Prostate gland (tissue), 2 donors: ENCODE data around the gene EMCN.

Experiments
- POLR2A ChIP-seq: fragments of 450-650 bp; IDR thresholded peaks from one replicate; pipeline ENCODE4 v1.6.1; 2016; ENCODE audit warnings: antibody characterized with exemption, mild to moderate bottlenecking
- TF ChIP-seq, protein P1 (sequence below), 4 experiments: fragments of 200-600 bp in 2 of 4; fragments of 450-650 bp in 2 of 4; sonication (generic) in 2 of 4; IDR thresholded peaks; 1 replicate in 3 of 4; 2 replicates in 1 of 4; pipeline ENCODE4 v1.5.1; 2016 to 2019; ENCODE audit warnings: antibody characterized with exemption in 4 of 4, mild to moderate bottlenecking in 2 of 4, moderate library complexity in 2 of 4

DNA sequence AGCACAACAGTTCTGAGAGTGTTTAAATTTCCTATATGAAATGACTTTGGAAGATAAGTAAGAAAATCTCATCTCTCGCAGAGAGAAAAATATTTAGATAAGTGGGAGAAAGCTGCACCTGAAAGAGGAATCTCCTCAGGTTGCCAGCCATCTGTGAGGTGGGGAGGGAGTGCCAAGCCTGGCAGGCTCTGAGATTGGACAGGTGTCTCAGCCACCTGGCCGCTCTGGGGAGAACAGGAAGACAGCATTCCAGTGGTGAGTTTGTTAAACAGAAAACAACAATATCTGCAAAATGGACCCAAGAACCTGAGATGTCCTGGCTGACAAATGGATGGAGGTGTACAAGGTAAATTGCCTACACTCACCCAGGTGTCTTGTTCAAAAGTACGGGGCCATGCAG, 31.3 kb downstream of the EMCN start:
- TF ChIP-seq, protein P1, sequence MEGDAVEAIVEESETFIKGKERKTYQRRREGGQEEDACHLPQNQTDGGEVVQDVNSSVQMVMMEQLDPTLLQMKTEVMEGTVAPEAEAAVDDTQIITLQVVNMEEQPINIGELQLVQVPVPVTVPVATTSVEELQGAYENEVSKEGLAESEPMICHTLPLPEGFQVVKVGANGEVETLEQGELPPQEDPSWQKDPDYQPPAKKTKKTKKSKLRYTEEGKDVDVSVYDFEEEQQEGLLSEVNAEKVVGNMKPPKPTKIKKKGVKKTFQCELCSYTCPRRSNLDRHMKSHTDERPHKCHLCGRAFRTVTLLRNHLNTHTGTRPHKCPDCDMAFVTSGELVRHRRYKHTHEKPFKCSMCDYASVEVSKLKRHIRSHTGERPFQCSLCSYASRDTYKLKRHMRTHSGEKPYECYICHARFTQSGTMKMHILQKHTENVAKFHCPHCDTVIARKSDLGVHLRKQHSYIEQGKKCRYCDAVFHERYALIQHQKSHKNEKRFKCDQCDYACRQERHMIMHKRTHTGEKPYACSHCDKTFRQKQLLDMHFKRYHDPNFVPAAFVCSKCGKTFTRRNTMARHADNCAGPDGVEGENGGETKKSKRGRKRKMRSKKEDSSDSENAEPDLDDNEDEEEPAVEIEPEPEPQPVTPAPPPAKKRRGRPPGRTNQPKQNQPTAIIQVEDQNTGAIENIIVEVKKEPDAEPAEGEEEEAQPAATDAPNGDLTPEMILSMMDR (IDR thresholded peaks at IDR 0.05): no peak
- TF ChIP-seq POLR2A: no peak
